Esophagus squamous epithelium (tissue), 5 donors: ENCODE results near the gene PET100. TPM values are rescaled to one million over a fixed set of nuclear protein-coding genes. Genes with fewer than 3 reads are reported as not detected.

Source experiments
- DNase-seq: peaks from one replicate; lab custom pipeline; 2025; lab: John Stamatoyannopoulos, UW
- H3K27ac ChIP-seq, 4 donors: fragments of 200-600 bp; sonication (generic); one replicate each; pipeline ENCODE4 v1.5.1; 2016 to 2019; ENCODE audit warnings: mild to moderate bottlenecking in 1 of 4
- H3K27me3 ChIP-seq, 4 donors: fragments of 200-600 bp; sonication (generic); 1 replicate in 3 of 4; 2 replicates in 1 of 4; pipeline versions ENCODE4 v1.5.1 to v1.6.0; 2017 to 2021; ENCODE audit warnings: antibody characterized with exemption in 1 of 4
- H3K36me3 ChIP-seq, 3 donors: fragments of 200-600 bp; sonication (generic); one replicate each; pipeline ENCODE4 v1.5.1; 2016 to 2019
- H3K4me1 ChIP-seq, 3 donors: fragments of 200-600 bp; sonication (generic); one replicate each; pipeline ENCODE4 v1.5.1; 2017 to 2019
- H3K4me3 ChIP-seq, 4 donors: fragments of 200-600 bp; sonication (generic); 1 replicate in 3 of 4; 2 replicates in 1 of 4; pipeline ENCODE4 v1.5.1; 2016 to 2019; ENCODE audit warnings: mild to moderate bottlenecking in 2 of 4, moderate library complexity in 1 of 4
- H3K9me3 ChIP-seq, 3 donors: fragments of 200-600 bp; sonication (generic); one replicate each; pipeline ENCODE4 v1.5.1; 2016 to 2019
- CTCF ChIP-seq, 6 experiments: fragments of 450-650 bp in 4 of 6; fragments of 200-600 bp in 2 of 6; sonication (generic) in 2 of 6; IDR thresholded peaks; one replicate each; pipeline ENCODE4 v1.5.1; 2016 to 2019; ENCODE audit warnings: antibody characterized with exemption in 6 of 6, mild to moderate bottlenecking in 4 of 6, moderate library complexity in 4 of 6
- POLR2A ChIP-seq, 4 donors: fragments of 450-650 bp; IDR thresholded peaks; one replicate each; pipeline ENCODE4 v1.6.1; 2017; ENCODE audit warnings: antibody characterized with exemption in 4 of 4, mild to moderate bottlenecking in 4 of 4, moderate library complexity in 3 of 4
- WGBS, 2 donors: methylation state at CpG; one replicate each; pipeline ENCODE4 v1.1.5; 2018; 5-methylcytosine and 5-hydroxymethylcytosine counted together
- intact Hi-C: fragments of 100-400 bp; cut with DNase I; formaldehyde crosslinking; loops from one replicate; pipeline ENCODE4 v1.15.0; 2022
- total RNA-seq, 4 donors: library from RNA; depleted of rRNA; stranded (reverse); fragments of >200 nt; gene quantifications; one replicate each; pipeline ENCODE4 v1.1.0, GENCODE V29; 2016
- donor health status: DM: yes; HTN: yes; CAD: no.

PET100 gene
- total RNA-seq, 4 donors from 2014 or later = 22.9 to 43.1 (median 25.7) TPM

- H3K4me3 ChIP-seq = no peak overlapping the region
- H3K36me3 ChIP-seq = peaks cover 0 to 21% (median 0%) of the 10 kb centered on the region in 3 donors
- peaks cover 0 to 74% (median 0%) of the 10 kb centered on the region in 4 donors for H3K27me3 ChIP-seq
- TF ChIP-seq CTCF (IDR thresholded peaks at IDR 0.05) (no peak), POLR2A (IDR thresholded peaks at IDR 0.05) (no peak)
- DNase-seq = no peak
- H3K9me3 ChIP-seq = no peaks in the 10 kb centered on the region
- peaks cover 0 to 27% (median 4%) of the 10 kb centered on the region in 3 donors for H3K4me1 ChIP-seq
- peak overlapping the region in 1 of 4 donors; percentile 42 for H3K27ac ChIP-seq
- WGBS, 2 donors = 36 to 40% methylated on average over 13 to 15 of the region's 15 CpGs
- intact Hi-C loops = no loop called here
These were observed 27.2 kb upstream of the PET100 start for GRCh38 chr19:7602240-7602934.

GRCh38 chr19:7602935-7603497 lies 26.6 kb upstream of the PET100 start:
- no peak for DNase-seq
- no peaks in the 10 kb centered on the region for H3K9me3 ChIP-seq
- H3K36me3 ChIP-seq = peaks cover 0 to 27% (median 0%) of the 10 kb centered on the region in 3 donors
- H3K27ac ChIP-seq = peak overlapping the region in 1 of 4 donors; percentile 42
- intact Hi-C loops = no loop called here
- TF ChIP-seq CTCF (IDR thresholded peaks at IDR 0.05) (no peak), POLR2A (IDR thresholded peaks at IDR 0.05) (no peak)
- H3K4me1 ChIP-seq = peaks cover 0 to 22% (median 4%) of the 10 kb centered on the region in 3 donors
- no peak overlapping the region for H3K4me3 ChIP-seq
- peaks cover 0 to 68% (median 0%) of the 10 kb centered on the region in 4 donors for H3K27me3 ChIP-seq
- WGBS, 2 donors = 46 to 71% methylated on average over 11 of the region's 11 CpGs

GRCh38 chr19:7603919-7604318 lies 25.7 kb upstream of the PET100 start:
- WGBS, 2 donors = 81 to 86% methylated on average over 7 to 9 of the region's 9 CpGs
- no peak for DNase-seq
- peak overlapping the region in 1 of 4 donors; percentile 42 for H3K27ac ChIP-seq
- H3K9me3 ChIP-seq = no peaks in the 10 kb centered on the region
- intact Hi-C loops = no loop called here
- TF ChIP-seq POLR2A (IDR thresholded peaks at IDR 0.05) (no peak), CTCF (IDR thresholded peaks at IDR 0.05) (no peak)
- no peak overlapping the region for H3K4me3 ChIP-seq
- peaks cover 0 to 60% (median 0%) of the 10 kb centered on the region in 4 donors for H3K27me3 ChIP-seq
- H3K4me1 ChIP-seq = peaks cover 0 to 22% (median 4%) of the 10 kb centered on the region in 3 donors
- peaks cover 0 to 36% (median 0%) of the 10 kb centered on the region in 3 donors for H3K36me3 ChIP-seq

GRCh38 chr19:7605490-7606222 lies 23.9 kb upstream of the PET100 start:
- Histone ChIP-seq H3K27me3 (peaks cover 0 to 60% (median 0%) of the 10 kb centered on the region in 4 donors), H3K4me1 (peaks cover 0 to 22% (median 4%) of the 10 kb centered on the region in 3 donors), H3K36me3 (peaks cover 0 to 53% (median 0%) of the 10 kb centered on the region in 3 donors), H3K27ac (no peak overlapping the region), H3K9me3 (no peaks in the 10 kb centered on the region), H3K4me3 (no peak overlapping the region)
- WGBS, 2 donors = 73 to 79% methylated on average over 12 to 14 of the region's 14 CpGs
- no peak for DNase-seq
- intact Hi-C loops = no loop called here
- TF ChIP-seq CTCF (IDR thresholded peaks at IDR 0.05) (no peak), POLR2A (IDR thresholded peaks at IDR 0.05) (no peak)
